ENCODE measurements around the gene GRIK4.

- TF ChIP-seq GATA2 (IDR thresholded peaks at IDR 0.05; ENCODE audit: low read depth, low read length) (no peak), GATA3 (IDR thresholded peaks at IDR 0.05; ENCODE audit: low read depth, low read length) (no peak)
Observed at GRCh38 chr11:120625565-120625964, 114.0 kb downstream of the GRIK4 start.
